ENCODE results near the gene RPA1.
A peak's percentile ranks its signal among the peaks of the same experiment; 100 is the strongest.
"Not testable (repeated sequence)": the region's sequence is repeated elsewhere in the genome, so short reads cannot be mapped to it uniquely, and the experiment has no call there.

The RPA1 gene

GRCh38 chr17:1813088-1813487, 16.7 kb upstream of the RPA1 start:
- no peak for DNase-seq (ENCODE audit: low read depth in 2 of 2)

GRCh38 chr17:1820528-1821252, 9.1 kb upstream of the RPA1 start:
- no peak for DNase-seq (ENCODE audit: low read depth in 2 of 2)

GRCh38 chr17:1829216-1829591, 601 bp upstream of the RPA1 start:
- DNase-seq (ENCODE audit: low read depth in 2 of 2): no peak

DNA sequence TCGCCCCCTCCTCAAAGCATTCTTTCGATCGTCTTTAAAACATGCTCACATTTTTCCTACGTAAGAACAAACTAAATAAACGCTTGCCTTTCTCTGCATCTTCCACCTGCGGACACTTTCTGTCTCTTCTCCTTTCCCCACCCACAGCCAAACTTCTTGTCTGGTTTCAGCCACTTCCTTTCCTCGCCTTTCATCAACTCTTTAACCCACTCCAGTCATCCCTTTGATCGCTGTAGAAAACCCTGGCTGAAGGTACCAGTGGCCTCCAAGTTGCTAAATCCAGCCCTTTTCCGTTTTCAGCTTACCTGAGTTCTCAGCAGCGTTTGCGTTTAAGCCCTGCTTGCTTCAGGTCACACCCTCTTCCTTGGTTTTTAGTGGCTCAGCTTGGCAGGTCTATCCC, 483 bp downstream of the RPA1 start:
- no peak for DNase-seq (ENCODE audit: low read depth in 2 of 2)

- no peak for DNase-seq (ENCODE audit: low read depth in 2 of 2)
Measured at GRCh38 chr17:1834380-1835149, 4.8 kb downstream of the RPA1 start.

DNA sequence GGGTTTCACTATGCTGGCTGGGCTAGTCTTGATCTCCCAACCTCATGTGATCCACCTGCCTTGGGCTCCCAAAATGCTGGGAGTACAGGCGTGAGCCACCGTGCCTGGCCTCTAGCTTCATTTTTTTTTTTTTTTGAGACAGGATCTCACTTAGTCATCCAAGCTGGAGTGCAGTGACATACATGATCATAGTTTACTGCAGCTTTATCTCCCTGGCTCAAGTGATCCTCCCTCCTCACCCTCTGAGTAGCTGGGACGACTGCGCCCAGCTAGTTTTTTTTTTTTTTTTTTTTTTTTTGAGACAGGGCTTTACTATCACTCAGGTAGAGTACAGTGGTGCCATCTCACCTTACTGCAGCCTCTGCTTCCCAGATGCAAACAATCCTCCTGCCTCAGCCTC, 9.7 kb downstream of the RPA1 start:
- no peak for DNase-seq (ENCODE audit: low read depth in 2 of 2)

DNA sequence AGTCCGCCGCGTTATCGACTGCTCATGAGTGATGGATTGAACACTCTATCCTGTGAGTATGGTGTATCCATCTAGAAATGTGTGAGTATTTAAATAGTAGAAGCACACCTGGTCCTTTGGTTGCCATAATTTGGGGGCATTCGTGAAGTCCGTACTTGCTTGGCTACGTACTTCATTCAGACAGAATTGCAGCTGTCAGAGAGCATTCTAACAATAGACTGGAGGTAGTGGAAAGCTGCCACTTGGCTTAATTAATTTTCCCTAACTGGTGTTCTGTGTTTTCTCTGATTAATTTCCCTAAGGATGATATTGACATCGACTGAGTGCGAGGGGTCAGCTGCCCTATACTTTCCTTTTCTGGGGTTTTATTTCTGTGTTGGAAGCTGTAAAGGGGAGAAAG, 14.1 kb downstream of the RPA1 start:
- no peak for DNase-seq (ENCODE audit: low read depth in 2 of 2)

DNA sequence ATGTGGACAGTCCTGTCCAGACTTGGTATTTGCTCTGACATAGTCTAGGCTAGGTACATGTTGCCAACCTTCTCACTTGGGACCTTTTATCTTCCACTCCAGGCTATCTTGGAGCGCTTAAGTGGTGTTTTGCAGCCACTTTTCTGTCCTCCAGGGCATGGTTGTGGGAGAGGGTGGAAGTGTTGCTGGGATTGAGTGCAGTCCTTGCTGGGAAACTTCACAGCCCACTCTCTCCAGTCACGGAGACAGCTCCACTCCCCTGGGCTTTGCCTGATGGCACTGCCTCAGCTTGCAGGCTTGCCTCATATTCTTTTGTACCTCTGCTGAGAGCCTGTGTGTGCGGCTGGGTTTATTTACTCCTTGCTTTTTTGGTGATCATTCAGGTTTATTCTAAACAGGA, 17.4 kb downstream of the RPA1 start:
- no peak for DNase-seq (ENCODE audit: low read depth in 2 of 2)

- DNase-seq (ENCODE audit: low read depth in 2 of 2): no peak
Measured at GRCh38 chr17:1852327-1852726, 22.5 kb downstream of the RPA1 start.

DNA sequence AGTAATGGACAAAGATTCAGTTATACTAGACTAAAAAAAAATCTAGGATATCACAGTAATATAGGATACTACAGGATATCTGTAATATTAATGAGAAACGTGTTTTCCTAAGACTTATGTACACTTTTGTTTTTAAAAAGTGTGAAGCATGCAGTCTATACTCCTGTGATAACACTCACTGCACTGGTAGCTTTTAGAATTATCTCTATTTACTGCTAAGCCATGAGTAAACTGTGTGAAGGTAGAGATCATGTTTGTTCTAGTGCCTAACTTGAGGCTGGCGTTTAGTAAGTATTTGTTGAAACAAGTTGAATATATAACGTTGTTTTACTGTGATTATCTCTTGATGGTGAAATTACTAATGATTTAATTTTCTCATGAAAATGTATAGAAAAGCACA, 23.9 kb downstream of the RPA1 start:
- no peak for DNase-seq (ENCODE audit: low read depth in 2 of 2)

GRCh38 chr17:1856462-1856861, 26.7 kb downstream of the RPA1 start:
- not testable (repeated sequence) for DNase-seq (ENCODE audit: low read depth in 2 of 2)

DNA sequence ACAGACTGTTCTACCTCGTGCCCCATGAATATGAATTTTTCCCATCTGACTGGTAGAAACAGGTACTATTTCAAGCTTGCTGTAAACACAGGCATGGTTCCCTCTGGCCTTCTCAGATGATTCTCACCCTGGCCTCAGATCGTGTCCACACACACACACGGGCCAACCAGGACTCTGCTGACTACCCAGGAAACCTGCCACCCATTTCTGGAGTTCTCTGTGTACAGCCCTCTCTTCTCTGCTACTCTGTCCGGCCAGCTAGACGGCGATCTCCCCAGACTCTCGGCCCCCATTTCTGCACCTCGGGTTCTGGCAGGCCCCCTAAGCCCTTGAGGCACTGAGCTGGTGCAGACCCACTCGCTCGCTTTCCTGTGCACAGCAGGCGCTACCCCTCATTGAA, 31.2 kb downstream of the RPA1 start:
- DNase-seq (ENCODE audit: low read depth in 2 of 2): no peak

DNA sequence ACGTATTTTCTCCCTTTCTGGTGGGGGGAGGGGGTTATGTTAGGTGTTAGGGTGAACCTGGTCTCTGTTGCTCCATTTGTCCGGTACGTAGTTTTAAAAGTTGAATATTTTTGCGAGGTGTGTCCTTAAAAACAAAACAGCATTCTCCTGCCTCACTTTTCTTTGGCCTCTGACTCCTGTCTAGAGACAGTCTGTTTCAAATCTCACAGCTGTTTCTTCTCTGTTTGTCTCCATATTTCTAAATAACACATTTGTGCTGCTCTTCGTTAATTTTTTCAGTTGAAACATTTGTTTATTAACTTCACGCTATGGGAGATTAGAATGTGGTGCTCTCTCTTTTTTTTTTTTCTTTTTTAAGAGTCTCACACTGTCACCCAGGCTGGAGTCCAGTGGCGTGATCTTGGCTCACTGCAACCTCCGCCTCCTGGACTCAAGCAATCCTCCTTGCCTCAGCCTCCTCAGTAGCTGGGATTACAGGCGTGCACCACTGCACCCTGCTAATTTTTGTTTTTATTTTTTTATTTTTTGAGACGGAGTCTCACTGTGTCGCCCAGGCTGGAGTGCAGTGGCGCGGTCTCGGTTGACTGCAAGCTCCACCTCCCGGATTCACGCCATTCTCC, 31.7 kb downstream of the RPA1 start:
- DNase-seq (ENCODE audit: low read depth in 2 of 2): no peak

GRCh38 chr17:1865252-1866037, 35.6 kb downstream of the RPA1 start:
- peak; percentile 8 to 18 for DNase-seq (ENCODE audit: low read depth in 2 of 2)

DNA sequence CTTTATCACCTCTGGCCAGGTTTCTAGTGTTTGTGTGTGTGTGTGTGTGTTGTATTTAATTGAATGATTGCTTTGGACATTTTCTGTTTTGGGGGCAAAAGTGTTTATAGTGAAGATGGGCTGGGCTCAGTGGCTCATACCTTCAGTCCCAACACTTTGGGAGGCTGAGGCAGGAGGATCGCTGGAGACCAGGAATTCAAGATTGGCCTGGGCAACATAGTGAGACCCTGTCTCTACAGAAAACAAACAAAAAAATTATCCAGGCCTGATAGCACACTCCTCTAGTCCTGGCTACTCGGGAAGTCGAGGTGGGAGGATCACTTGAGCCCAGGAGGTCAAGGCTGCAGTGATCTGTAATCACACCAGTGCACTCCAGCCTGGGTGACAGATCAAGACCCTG, 37.5 kb downstream of the RPA1 start:
- no peak for DNase-seq (ENCODE audit: low read depth in 2 of 2)

DNA sequence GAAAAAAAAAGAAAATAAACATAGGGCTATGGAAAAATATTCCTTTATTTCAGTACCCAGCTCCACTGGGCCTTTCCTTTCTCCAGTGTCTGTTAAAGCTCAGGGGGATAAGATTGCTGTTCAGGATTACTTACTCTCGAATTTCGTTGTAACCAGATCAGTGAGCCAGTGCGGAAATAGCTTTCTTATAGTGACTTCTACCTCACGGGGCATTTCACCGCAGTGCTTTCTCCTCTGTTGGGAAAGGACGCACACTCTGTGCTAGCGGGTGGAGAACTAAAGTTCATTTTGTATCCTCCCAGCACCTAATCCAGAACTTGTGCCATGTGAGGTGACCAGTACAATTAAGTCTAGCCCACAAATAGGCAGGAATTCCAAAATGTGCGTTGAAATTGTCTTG, 38.3 kb downstream of the RPA1 start:
- DNase-seq (ENCODE audit: low read depth in 2 of 2): no peak

GRCh38 chr17:1870592-1870991, 40.8 kb downstream of the RPA1 start:
- DNase-seq (ENCODE audit: low read depth in 2 of 2): no peak

- no peak for DNase-seq (ENCODE audit: low read depth in 2 of 2)
Measured at GRCh38 chr17:1871756-1872155, 42.0 kb downstream of the RPA1 start.

DNA sequence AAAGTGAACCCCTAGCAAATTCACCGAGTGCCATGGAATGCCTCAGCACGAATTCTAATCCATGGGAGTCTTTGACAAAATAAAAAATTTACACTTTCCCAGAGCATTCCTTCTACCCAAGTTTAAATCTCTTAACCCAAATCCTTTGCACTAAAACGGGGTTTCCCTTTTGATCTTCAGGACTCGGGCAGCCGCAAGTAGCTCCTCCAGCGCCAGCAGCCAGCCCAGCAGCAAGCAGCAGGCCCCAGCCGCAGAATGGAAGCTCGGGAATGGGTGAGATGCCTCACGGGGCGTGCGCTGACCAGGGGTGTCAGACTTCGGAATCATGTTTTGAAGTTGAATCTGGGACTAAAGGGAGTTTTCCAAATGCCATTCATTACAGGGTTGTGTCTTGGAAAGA, 42.4 kb downstream of the RPA1 start:
- DNase-seq (ENCODE audit: low read depth in 2 of 2): no peak

GRCh38 chr17:1872976-1873375, 43.2 kb downstream of the RPA1 start:
- no peak for DNase-seq (ENCODE audit: low read depth in 2 of 2)

GRCh38 chr17:1873418-1873817, 43.6 kb downstream of the RPA1 start:
- no peak for DNase-seq (ENCODE audit: low read depth in 2 of 2)

DNA sequence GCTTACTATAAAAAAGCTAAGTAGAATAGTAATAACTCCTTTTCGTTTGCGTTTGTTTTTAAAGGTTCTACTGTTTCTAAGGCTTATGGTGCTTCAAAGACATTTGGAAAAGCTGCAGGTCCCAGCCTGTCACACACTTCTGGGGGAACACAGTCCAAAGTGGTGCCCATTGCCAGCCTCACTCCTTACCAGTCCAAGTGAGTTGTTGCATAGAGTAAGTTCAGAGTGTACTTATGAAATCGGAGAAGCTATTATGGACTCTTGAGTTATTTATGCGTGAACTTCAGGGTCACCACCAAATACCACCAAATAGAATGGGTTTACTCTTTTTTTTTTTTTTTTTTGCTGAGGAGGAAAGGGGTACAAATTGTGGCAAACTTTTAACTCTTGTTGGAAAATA, 45.8 kb downstream of the RPA1 start:
- DNase-seq (ENCODE audit: low read depth in 2 of 2): no peak

Data from stimulated activated CD8-positive, alpha-beta memory T cell treated with anti-CD3 and anti-CD28 coated beads, Interleukin-2, amount 100 ng/mL, for 48 hours (primary cell).